Stimulated activated CD4-positive, alpha-beta T cell treated with anti-CD3 and anti-CD28 coated beads, Interleukin-1b, Interleukin-23, amount 100 ng/mL, for 48 hours (primary cell): ENCODE measurements around the gene IRAK1.

Experiments
- DNase-seq: peaks from one replicate; pipeline ENCODE4 v3.0.0-alpha.2; 2020

Gene IRAK1

DNA sequence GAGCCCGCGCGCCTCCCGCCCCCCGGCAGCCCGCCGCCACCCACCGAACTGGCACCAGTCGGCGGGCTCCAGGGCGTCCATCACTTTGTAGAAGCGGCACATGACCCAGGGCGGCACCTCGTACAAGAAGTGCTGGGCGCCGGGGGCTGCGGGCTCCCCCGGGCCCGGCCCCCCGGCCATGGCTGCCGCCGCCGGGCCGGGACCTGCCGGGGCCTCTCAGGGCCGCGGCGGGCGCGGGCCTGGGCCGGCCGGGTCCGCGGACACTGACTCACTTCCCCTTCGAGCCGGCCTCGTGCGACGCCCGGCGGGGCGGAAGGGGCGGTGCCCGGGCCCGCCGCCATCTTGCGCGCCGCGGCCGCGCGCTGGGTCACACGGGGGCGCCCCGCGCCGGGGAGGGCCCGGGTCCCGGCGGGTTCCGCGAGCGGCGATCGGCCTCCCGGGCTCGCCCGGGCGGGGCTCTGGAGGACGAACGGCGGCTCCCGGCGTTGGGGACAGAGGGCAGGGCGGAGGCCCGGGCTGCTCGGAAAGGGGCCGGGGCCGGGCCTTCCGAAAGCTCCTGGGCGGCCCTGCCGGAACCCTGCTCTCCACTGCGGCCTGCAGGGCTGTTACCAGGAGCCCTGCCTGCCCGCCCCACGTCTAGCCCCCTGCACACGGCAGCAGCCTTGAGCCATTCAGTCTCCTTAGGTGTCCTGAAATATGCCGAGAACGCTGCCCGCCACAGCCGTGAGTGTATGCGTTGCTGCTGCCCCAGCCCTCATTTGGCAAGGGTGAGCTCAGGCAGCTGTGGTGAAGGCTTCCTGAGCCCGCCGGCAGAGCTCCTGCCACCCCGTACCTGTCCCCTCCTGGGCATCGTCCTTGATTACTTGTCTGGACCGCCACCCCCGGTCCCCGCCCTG is at the start of gene IRAK1:
Gene IRAK1, minus strand, starts transcription at position 270 of the 896 bp plus-strand sequence. Its CDS starts 90 bp downstream, at position 180.
- peak; percentile 35 for DNase-seq

DNA sequence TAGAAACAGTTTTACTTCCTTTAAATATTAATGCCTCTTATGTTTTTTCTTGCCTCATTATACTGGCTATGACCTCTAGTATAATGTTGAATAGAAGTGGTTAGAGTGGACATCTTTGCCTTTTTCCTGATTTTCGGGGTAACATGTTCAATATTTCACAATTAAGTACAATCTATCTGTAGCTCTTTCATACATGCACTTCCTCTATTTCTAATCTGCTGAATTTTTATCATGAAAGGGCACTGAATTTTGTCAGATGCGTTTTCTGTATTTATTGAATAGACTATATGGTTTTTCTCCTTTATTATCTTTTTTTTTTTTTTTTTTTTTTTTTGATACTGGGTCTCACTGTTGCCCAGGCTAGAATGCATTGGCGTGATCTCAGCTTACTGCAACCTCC is 48.9 kb upstream of the IRAK1 start:
- DNase-seq, result no peak

DNA sequence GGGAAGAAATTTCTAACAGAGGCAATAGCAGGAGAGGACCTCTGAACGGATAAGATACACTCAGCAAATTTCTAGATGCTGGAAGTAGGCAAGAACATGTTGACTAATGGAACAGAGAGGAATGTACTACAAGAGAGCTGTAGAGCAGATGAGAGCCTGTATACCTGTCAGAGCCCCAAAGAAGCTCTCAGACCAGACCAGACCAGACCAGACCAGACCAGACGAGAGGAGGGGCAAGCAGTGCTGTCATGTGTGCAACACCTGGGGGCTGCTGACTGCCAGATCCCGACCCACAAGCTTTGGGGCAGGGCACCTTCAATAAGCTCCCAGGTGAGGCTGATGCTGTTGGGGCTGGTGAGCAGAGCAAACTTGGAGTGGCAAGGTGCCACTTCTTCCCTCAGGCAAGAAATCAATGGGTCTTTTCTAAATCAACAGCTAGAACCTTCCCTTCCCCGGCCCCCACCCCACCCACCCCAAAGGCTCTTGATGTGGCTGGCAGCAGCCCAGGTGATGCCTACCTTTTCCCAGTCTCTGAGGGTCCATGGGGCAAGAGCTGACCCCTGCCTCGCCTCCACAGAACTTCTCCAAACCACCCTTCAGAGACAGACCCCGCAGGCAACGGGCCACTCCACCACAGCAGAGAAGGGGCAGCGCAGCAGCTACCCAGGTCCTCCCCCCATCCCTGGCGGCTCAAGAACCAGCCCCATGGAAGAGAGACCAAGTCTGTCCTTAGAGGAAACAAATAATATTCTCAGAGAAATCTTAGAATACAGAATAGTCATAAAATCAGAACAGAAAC is 45.1 kb upstream of the IRAK1 start:
- DNase-seq, result no peak

DNA sequence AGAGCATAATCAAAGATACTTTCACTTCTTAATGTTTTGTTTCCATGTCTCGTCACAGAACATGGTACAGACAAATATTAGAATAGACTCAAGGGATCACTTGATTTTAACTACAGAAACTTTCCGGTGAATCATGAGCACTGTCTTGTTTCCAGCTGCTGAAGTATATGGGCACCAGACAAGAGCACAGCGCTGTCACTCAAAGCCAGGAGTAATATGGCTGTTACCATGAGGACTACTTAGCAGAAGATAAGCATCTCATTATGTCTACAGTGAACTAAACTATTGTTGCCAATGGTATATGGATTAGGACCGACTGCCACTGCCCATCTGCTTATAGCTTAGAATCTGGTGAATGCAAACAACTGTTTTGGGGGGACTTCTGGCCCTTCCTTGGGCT is 43.5 kb upstream of the IRAK1 start:
- no peak for DNase-seq

DNA sequence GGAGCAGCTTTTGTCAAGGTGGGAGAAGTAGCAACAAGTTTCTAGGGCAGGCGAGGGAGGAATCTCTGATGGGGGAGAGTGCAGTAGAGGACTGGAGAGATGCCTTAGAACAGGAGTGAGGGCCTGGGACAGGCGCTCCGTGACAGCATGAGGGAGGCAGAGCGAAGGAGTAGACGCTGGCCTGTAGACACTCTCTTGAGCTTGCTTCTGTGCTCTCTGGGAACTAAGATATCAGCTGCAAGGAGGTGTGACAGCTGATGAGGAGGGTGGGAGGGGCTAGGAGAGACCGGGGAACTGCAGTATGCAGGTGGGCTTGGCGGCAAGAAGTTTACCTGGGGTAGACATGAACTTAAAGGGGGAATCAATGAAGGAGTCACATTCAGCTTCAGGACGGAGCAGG is 42.1 kb upstream of the IRAK1 start:
- DNase-seq, result no peak

DNA sequence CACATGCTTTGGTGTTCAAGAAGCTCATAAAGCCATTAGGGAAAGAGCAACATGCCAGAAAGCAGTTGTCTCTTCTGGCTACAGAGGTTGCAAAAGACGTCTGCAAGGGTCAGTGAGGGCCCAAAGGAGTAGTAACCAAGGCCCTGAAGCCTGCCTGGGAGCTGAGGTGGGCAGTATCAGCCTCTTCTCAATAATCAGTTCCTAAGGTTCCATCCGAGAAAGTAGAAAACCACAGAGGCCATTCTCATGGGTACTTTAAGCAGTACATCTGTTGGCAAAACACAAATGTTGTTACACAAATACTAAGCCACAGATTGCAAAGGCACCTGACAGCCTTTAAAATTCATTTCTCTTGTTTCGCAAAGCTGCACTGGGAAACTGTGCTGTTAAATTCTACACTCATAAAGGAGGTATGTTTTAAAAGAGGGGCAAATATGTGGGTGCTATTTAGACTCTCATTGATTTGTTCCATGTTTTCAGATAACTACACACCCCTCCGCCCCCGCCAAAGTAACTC is 40.1 kb upstream of the IRAK1 start:
- no peak for DNase-seq

DNA sequence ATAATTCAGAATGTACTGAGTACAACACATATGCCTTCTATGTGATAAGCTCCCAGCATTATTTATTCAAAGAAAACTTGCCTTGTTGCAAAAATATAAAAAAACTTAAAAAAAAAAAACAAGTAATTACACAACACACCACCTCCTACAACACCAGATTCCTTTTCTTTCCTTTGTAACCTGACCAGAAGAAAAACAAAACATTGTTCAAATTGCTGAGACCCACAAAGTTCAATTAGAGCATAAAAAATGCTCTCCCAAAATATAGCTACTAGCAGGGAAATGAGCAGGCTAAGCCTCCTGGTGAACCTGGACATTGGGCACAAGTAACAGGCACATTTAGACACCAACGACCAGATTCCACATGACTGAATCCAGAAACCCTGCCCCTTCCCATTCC is 39.5 kb upstream of the IRAK1 start:
- DNase-seq, result no peak

DNA sequence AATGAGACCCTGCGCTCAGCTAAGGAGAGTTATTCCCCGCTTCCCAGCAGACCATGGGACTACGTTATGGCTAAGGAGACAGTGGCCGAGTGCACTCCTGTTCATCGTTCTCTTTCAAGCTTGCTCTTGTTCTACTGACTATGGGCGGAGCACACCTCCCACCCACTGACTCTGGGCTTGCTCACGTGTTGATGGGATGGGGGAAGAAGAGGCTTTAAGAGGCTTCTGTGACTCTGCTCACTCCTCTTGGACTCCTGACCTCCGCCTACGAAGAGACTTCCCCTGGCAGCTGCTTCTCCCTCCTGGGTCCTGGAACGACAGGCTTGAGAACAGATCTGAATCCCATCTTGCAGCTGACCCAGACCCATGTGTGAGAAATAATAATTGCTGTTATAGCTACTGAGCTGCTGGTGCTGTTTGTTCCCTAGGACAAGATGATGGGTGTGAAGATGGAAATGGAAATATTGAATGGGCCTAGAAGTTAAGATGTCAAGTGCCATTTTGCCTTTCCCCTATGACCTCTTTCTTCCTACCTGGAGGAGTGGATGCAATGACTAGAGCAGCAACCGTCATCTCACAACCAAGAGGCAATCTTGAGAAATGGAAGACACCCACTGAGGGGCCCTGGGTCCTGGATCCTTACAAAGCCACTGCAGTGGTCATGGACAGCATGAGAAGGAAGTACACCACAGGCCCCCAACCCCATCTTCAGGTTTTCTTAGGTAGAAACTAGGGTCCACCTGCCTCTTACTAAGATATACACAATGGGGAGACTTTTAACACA is 38.7 kb upstream of the IRAK1 start:
- DNase-seq, result peak; percentile 29

DNA sequence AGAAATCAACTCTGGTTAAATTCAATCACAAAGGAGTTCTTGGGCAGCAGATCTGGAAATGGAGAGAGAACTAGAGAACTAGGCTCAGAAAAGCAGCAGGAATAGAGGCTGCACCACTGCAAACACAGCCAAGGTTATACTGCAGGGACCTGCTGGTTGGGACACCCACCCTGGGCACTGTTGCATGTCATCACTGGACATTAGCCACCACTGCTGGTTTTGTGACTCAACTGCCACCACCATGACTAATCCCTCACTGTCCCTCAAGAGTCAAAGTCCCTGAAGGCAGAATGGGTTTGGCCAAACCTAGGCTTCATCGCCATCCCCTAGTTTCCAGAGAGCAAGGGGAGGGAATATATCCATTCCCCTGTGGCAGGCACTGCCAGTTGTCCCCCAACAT is 38.1 kb upstream of the IRAK1 start:
- DNase-seq, result no peak

DNA sequence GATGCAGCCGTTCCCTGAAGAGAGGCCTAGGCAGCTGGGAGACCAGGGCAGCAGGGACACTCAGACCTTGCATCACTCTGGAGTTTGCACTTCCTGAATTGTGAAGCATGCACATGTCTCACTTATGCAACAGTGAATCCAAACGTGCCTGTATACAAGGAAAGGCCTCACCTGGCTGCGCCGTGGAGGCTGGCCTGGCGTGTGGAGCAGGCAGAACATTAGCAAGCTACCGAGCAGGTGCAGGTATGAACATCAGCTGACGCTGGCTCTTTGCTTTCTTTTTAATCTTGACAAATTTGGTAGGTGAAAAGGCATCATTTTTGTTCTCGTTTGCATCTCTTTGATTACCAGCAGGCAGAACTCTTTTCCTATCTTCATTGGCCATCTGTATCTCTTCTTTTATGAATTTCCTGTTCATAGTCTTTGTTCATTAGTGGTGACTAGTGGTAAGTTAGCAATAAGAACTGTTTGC is 37.1 kb upstream of the IRAK1 start:
- no peak for DNase-seq

DNA sequence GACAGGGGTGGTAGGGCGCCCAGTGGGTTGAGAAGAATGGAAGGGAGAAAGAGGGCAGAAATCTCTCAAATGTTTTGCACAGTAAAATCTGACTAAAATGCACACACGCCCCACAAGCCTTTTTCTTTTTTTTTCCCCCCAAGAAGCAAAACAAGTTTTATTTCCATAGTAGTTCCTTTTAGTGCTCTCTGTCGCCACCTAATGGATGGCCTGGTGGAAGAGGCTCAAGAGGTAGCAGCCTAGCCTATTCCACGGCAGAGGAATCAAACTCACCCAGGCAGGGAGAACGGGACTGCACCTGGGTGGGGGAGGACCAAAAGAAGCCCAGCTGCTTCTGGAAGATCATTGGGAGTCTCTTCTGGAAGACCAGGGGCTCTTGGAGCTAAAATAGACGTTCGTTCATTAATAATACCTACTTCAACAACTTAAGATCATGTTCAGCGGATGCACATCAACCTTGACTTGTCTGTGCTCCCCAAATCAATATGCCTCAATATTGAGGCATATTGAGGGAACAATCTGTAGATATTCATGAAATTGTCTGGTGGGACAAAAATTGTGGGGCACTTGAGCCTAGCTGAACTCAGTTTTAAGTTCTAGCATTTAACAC is 31.6 kb upstream of the IRAK1 start:
- peak; percentile 41 for DNase-seq

DNA sequence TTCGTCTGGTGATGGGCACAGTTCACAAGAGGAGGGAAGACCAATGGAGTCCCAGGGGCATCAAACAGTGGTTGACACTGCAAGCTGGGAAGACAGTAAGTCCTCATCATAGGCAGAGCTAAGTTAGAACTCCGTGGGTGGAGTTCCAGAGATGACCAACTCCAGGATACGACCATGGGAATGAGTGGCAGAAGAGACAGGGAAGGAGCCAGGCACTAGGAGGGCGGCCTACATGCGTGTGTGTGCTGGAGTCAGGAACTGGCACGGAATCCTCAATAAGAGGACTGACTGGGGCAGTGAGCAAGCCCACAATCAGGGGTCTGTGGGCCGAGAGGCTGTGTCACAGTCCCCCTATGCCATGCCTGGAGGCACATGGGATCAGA is 30.4 kb upstream of the IRAK1 start:
- DNase-seq, result no peak

DNA sequence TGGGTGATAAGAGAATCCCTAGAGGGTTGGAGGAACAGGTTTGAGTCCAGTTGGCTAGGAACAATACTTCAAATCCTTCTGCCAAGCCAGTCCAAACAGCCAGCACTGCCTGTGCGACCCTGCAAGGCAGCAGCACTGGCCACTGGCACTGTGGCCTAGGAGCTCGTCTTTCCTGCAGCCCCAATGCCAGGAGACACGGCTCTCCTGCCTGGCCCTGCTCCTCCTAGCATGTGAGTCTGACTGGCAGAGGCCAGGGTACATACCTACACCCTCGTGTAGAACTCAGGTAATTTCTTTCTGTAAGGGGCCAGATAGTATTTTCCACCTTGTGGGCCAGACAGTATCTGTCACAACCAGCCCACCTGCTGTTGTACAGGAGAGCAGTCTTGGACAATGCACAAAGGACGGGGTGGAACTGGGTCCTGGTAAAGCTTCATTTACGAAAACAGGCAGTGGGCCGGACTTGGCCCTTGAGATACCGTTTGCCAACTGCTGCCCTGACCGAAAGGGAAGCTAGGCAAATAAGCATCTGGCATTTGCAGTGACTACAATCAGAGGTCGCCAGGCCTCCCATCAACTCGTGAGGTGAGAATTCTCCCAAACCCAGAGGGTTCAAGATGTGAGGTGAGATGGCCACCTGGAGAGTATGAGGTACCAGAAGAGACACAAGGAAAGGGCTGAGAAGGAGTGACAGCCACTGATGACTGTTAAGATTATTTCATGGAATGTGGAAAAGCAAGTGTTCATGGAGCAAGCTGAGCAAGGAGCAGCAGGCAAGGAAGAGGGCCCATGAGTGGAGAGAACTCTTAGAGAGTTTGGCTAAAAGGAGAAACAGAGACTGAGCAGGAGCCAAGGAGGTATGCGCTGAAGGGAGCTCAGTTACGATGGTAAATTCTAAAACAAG is 29.8 kb upstream of the IRAK1 start:
- no peak for DNase-seq

DNA sequence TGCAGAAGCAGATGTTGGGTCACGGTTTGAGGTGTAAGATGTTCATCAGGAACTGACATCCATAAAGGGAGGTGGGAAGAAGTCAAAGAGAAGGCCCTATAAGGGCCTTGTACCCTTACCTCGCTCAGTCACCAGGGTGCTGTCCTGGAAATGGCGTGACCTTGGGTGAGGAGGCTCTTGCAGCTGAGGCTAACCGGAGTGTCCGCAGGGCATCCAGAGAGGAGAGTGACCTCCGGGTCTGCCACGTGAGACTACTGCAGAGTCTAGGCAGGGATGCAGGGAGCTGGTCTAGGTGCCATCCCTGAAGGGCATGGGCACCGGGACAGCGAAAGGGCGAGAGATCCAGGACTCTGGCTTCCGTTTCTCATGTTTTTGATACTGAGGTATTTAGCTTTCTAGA is 28.7 kb upstream of the IRAK1 start:
- no peak for DNase-seq

DNA sequence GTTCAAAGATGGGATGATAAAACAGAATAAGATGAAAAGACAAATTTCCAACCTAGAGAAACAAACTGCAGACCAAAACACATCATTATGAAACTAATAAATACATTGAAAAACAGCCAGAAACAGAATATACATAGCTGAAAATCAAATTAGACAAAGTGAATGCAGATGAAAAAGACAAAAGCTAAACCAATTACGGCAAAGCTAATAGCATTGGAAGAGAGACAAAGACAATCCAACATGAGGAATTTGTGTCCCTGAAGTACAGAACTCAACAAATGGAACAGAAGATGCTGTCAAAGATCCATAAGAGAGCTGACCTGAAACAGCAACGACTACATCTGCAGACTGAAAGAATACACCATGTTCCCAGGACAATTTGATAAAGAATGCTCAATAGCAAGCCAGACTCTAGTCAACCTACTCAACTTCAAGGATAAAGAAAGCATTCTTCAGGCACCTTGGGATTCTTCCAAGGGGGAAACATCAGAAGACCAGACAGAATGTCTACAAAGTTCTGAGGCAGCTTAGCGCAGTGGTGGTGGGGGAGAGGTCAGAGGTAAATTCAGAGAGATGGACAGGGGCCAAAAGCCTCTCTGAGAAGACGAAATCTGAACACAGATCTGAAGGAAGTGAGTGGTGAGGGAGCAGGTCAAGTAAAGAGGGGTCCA is 27.4 kb upstream of the IRAK1 start:
- DNase-seq, result no peak

DNA sequence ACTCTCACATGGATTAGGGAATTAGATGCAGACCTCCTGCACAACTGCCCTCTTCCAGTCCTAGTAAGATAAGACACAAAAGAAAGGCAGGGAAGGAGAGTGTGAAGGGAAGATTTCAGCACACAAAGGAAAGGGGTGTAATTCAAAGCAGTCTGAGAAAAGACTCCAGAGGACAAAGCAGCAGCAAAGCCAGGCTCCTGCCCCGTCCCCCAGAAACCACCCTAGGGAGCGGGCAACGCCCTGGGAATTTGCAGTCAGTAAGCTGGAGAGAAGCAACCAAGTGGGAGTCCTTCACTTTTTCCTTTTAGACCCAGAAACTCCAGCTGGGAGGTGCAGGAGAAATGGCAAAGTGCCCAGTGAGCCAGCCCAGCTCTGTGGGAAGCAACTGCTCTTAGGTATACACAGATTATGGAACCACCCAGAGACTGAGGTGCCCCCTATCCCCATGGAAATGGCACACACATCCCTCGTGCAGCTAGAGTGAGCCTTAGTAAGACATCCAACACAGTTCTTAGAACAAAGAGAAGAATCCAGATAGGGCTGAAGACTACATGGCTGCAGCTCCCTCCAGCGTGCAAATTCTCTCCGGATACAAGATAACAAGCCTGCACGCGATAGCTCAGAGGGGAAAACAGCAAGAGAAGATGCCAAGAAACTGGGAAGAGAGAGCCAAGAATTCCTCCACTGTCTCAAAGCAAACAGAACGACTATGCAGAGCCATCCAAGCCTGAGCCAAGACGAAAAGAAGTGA is 26.5 kb upstream of the IRAK1 start:
- DNase-seq, result no peak

DNA sequence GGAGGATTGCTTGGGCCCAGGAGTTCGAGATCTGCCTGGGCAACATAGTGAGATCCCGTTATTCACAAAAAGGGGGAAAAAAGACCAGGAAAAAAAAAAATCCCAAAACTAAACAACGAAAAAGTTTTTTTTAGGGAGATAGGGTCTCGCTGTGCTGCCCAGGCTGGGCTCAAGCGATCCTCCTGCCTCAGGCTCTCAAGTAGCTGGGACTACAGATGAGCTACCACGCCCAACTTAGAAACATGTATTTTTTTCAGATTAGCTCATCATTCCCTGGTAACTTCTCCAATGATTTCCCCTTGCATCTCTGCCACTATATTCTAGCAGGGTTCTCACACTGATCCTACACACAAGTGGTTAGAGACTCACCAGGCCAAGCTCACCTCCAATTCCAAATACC is 24.4 kb upstream of the IRAK1 start:
- no peak for DNase-seq

DNA sequence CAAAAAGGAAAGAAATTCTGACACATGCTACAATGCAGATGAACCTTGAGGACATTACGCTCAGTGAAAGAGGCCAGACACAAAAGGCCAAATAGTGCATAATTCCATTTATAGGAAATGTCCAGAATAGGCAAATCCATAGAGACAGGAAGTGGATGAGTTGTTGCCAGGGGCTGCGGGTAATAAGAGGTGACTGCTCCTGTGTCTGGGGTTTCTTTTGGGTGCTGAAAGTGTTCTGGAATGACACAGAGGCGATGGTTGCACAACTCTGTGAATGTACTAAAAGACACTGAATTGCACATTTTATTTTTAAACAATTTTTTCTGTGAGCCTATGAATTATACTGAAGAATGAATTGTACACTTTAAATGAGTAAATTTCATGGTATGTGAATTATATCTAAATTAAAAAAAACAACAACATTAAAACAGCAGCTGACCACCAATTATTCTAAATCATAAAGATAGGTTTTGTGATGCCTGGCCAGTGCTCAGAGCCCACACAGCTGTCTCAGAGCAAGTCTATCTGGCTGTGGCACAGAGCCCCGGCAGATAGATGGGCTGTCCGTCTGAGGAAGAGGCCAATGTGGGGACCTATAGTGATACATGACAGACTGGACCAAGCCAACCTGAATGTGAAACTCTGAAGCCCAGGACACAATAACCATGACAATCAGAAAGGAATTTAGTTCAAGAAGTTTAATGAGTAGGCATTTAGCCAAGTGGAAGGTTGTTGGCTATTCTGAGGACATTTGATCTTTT is 23.5 kb upstream of the IRAK1 start:
- DNase-seq, result no peak

DNA sequence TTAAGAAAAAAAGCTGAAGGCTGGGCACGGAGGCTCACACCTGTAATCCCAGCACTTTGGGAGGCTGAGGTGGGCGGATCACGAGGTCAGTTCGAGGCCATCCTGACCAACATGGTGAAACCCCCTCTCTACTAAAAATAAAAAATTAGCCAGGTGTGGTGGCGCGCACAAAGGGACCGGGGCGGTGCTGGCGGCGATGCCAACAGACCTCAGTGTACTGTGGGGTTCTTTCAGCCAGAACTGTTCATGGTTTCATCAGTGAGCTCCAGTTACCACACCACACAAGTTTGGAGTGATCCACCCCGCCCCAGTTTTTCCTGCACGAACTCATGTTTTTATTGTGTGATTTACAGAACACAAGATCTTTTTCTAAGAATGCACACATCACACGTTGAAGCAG is 21.2 kb upstream of the IRAK1 start:
- no peak for DNase-seq
